IMR-90 (cell line): Measurements from ENCODE around the gene TOPORS. TPM values are rescaled to one million over a fixed set of nuclear protein-coding genes. Genes with fewer than 3 reads are reported as not detected.

Source experiments
- ATAC-seq: fragments of 200-7000 bp; cut with Tn5 transposase; 2 replicates; pipeline ENCODE4 v1.9.1; 2020; ENCODE audit warnings: low read depth, mild to moderate bottlenecking, moderate library complexity
- BruUV-seq: library from RNA; stranded (reverse); fragments of 400-500 nt; replicated peaks from 2 replicates; lab custom pipeline; 2021; lab: Mats Ljungman, UMichigan
- CTCF ChIA-PET: fragments of 300-600 bp; formaldehyde crosslinking; extraction: SDS; loops from one replicate; lab custom pipeline; 2021; ENCODE audit warnings: antibody characterized with exemption; lab: Yijun Ruan, JAX
- POLR2A ChIA-PET: fragments of 300-600 bp; sonication (Branson Sonifier 250); formaldehyde crosslinking; loops from one replicate; lab custom pipeline; 2022; ENCODE audit warnings: antibody characterized with exemption; ENCODE audit not compliant: unreplicated experiment; lab: Charles Lee
- DNase-seq: peaks from one replicate; pipeline ENCODE4 v3.0.0; 2013
- H2AFZ ChIP-seq: replicated peaks from 2 replicates; pipeline ENCODE3; 2013; ENCODE audit warnings: low read length, mild to moderate bottlenecking; ENCODE audit not compliant: poor library complexity
- H2AK5ac ChIP-seq: 2 replicates; pipeline ENCODE4 v1.6.1; 2013; ENCODE audit warnings: low read depth, low read length, inconsistent platforms
- H2AK9ac ChIP-seq: replicated peaks from 2 replicates; pipeline ENCODE3; 2013; ENCODE audit warnings: mild to moderate bottlenecking, low read depth, low read length, moderate library complexity; ENCODE audit not compliant: poor library complexity
- H2BK120ac ChIP-seq: 2 replicates; pipeline ENCODE4 v1.6.1; 2013; ENCODE audit warnings: low read depth, low read length, inconsistent platforms
- H2BK15ac ChIP-seq: 3 replicates; pipeline ENCODE4 v1.6.1; 2013; ENCODE audit warnings: low read depth, low read length, inconsistent platforms
- H2BK20ac ChIP-seq: 2 replicates; pipeline ENCODE4 v1.6.1; 2013; ENCODE audit warnings: low read depth, mild to moderate bottlenecking, inconsistent platforms, low read length, moderate library complexity
- H2BK5ac ChIP-seq: 2 replicates; pipeline ENCODE4 v1.6.1; 2013; ENCODE audit warnings: mild to moderate bottlenecking, low read depth, low read length, inconsistent platforms; ENCODE audit not compliant: poor library complexity, severe bottlenecking
- H3K14ac ChIP-seq: replicated peaks from 2 replicates; pipeline ENCODE4 v1.6.1; 2013; ENCODE audit warnings: low read depth, low read length, inconsistent platforms
- H3K18ac ChIP-seq: 2 replicates; pipeline ENCODE4 v1.6.1; 2013; ENCODE audit warnings: low read depth, low read length, control low read depth
- H3K23ac ChIP-seq: 2 replicates; pipeline ENCODE4 v1.6.1; 2013; ENCODE audit warnings: low read depth, low read length, inconsistent platforms
- H3K27ac ChIP-seq: 2 replicates; pipeline ENCODE4 v1.5.1; 2013; ENCODE audit warnings: mild to moderate bottlenecking, control low read depth, low read length; ENCODE audit not compliant: insufficient read depth
- H3K27me3 ChIP-seq: 2 replicates; pipeline ENCODE4 v1.6.1; 2013; ENCODE audit warnings: low read length; ENCODE audit not compliant: control insufficient read depth, insufficient read depth
- H3K36me3 ChIP-seq: 2 replicates; pipeline ENCODE4 v1.6.1; 2013; ENCODE audit warnings: low read length, mixed read lengths; ENCODE audit not compliant: control insufficient read depth, insufficient read depth
- H3K4ac ChIP-seq: 2 replicates; pipeline ENCODE4 v1.6.1; 2013; ENCODE audit warnings: low read depth, low read length, inconsistent platforms
- H3K4me1 ChIP-seq: 2 replicates; pipeline ENCODE4 v1.6.1; 2013; ENCODE audit warnings: low read length, mixed read lengths; ENCODE audit not compliant: control insufficient read depth, insufficient read depth
- H3K4me2 ChIP-seq: 2 replicates; pipeline ENCODE4 v1.6.1; 2013; ENCODE audit warnings: low read depth, mild to moderate bottlenecking, control low read depth, low read length, moderate library complexity
- H3K4me3 ChIP-seq: 2 replicates; pipeline ENCODE4 v1.5.1; 2013; ENCODE audit warnings: low read depth, mild to moderate bottlenecking, control low read depth, low read length, moderate library complexity; ENCODE audit not compliant: insufficient read depth
- H3K56ac ChIP-seq: 2 replicates; pipeline ENCODE4 v1.6.1; 2013; ENCODE audit warnings: low read length, inconsistent platforms; ENCODE audit not compliant: insufficient read depth; ENCODE audit errors: extremely low read depth
- H3K79me1 ChIP-seq, 2 experiments: 2 replicates each; pipeline ENCODE4 v1.6.1; 2013; ENCODE audit warnings: low read length in 2 of 2, inconsistent platforms in 1 of 2, low read depth in 1 of 2
- H3K9ac ChIP-seq: 2 replicates; pipeline ENCODE4 v1.6.1; 2013; ENCODE audit warnings: low read depth, low read length, control low read depth
- H3K9me1 ChIP-seq: 2 replicates; pipeline ENCODE4 v1.6.1; 2013; ENCODE audit warnings: low read length, inconsistent platforms; ENCODE audit not compliant: insufficient read depth
- H3K9me3 ChIP-seq: 2 replicates; pipeline ENCODE4 v1.6.1; 2013; ENCODE audit warnings: low read length; ENCODE audit not compliant: control insufficient read depth, insufficient read depth
- H4K20me1 ChIP-seq: 2 replicates; pipeline ENCODE4 v1.6.1; 2013; ENCODE audit warnings: low read length, inconsistent platforms; ENCODE audit not compliant: insufficient read depth
- H4K5ac ChIP-seq: 2 replicates; pipeline ENCODE4 v1.6.1; 2013; ENCODE audit warnings: mild to moderate bottlenecking, low read depth, low read length, control low read depth
- H4K8ac ChIP-seq, 2 experiments: 2 replicates each; pipeline ENCODE4 v1.6.1; 2013; ENCODE audit warnings: low read depth in 2 of 2, low read length in 2 of 2, control low read depth in 1 of 2, inconsistent platforms in 1 of 2
- H4K91ac ChIP-seq: 2 replicates; pipeline ENCODE4 v1.6.1; 2013; ENCODE audit warnings: low read depth, low read length, inconsistent platforms; ENCODE audit not compliant: insufficient read depth
- ELK1 ChIP-seq: fragments of 150-350 bp; IDR thresholded peaks from 2 replicates; pipeline ENCODE4 v1.6.1; 2016; ENCODE audit warnings: low read depth, mild to moderate bottlenecking, low read length, moderate library complexity, borderline replicate concordance
- MAFK ChIP-seq: IDR thresholded peaks from 2 replicates; pipeline ENCODE4 v1.6.1; 2012; ENCODE audit warnings: low read depth, low read length, improper control_type of control experiment
- RFX5 ChIP-seq: IDR thresholded peaks from 2 replicates; pipeline ENCODE4 v1.8.0; 2012; ENCODE audit warnings: low read depth, mild to moderate bottlenecking, low read length, moderate library complexity
- SMC3 ChIP-seq: fragments of 150-350 bp; IDR thresholded peaks from 2 replicates; pipeline ENCODE4 v1.6.1; 2016; ENCODE audit warnings: low read depth, mild to moderate bottlenecking, antibody characterized with exemption, low read length, moderate library complexity
- WGBS, 2 experiments: methylation state at CpG; one replicate each; pipeline versions ENCODE4 v1.1.5 to v1.1.7; 2013; ENCODE audit warnings: missing lambda C conversion rate in 2 of 2; ENCODE audit not compliant: insufficient read length in 1 of 2; ENCODE audit errors: extremely low coverage in 2 of 2; 5-methylcytosine and 5-hydroxymethylcytosine counted together
- dilution Hi-C: fragments of 300-500 bp; cut with HindIII; formaldehyde crosslinking; loops from one replicate; pipeline ENCODE4 v1.14.3; 2018; ENCODE audit warnings: low sequenced_read_pairs; ENCODE audit not compliant: unreplicated experiment
- in situ Hi-C: fragments of 300-500 bp; cut with MboI; formaldehyde crosslinking; loops from 3 replicates; pipeline ENCODE4 v1.14.3; 2019; ENCODE audit warnings: low sequenced_read_pairs, inconsistent platforms, mixed read lengths
- intact Hi-C: fragments of 100-400 bp; cut with micrococcal nuclease; formaldehyde crosslinking; loops from 2 replicates; pipeline ENCODE4 v1.10.0; 2022
- polyA plus RNA-seq, 3 experiments: library from polyadenylated mRNA; depleted of rRNA; stranded (reverse); fragments of >200 nt; gene quantifications; 2 replicates each; pipeline ENCODE4 v1.2.3, GENCODE V29; 2012; ENCODE audit warnings: low replicate concordance in 1 of 3
- total RNA-seq: library from RNA; depleted of rRNA; stranded (reverse); fragments of >200 nt; gene quantifications from 2 replicates; pipeline ENCODE4 v1.2.3, GENCODE V29; 2012

The TOPORS gene
- total and polyA plus RNA-seq, 2 of the 4 experiments (the other 2 are of a cell fraction) = 7.4 to 27.8 TPM

GRCh38 chr9:32566770-32567169 lies 14.4 kb upstream of the TOPORS start:
- H2AK9ac ChIP-seq = no peak overlapping the region
- H4K8ac ChIP-seq = no peak overlapping the region
- H2AK5ac ChIP-seq = no peak overlapping the region
- H3K4me1 ChIP-seq = no peaks in the 10 kb centered on the region
- in situ Hi-C loops (no loop called here), dilution Hi-C loops (loop anchor here (25.0 kb wide), 1 partner anchor 129 kb away; no protein-coding TSS in a partner anchor), intact Hi-C loops (no loop called here)
- ATAC-seq (no peak), DNase-seq (no peak)
- no peaks in the 10 kb centered on the region for H3K27me3 ChIP-seq
- H2BK20ac ChIP-seq = no peak overlapping the region
- no peak overlapping the region for H3K9ac ChIP-seq
- H3K9me1 ChIP-seq = no peaks in the 10 kb centered on the region
- H3K18ac ChIP-seq = no peak overlapping the region
- no peak overlapping the region for H2BK120ac ChIP-seq
- TF ChIP-seq MAFK (no peak), RFX5 (no peak), SMC3 (no peak), ELK1 (no peak)
- H3K56ac ChIP-seq = no peak overlapping the region
- H3K4me3 ChIP-seq = no peak overlapping the region
- BruUV-seq = no TSS peak
- 0 out of 2 replicates have a peak, but pooled peaks cover under 1% of the 10 kb centered on the region for H4K20me1 ChIP-seq
- 94% methylated on average over 14 of the region's 26 CpGs; no CpG with 5 or more reads in 1 of the 2 experiments for WGBS, 2 experiments
- no peak overlapping the region for H3K27ac ChIP-seq
- H3K9me3 ChIP-seq = no peaks in the 10 kb centered on the region
- H4K91ac ChIP-seq = no peak overlapping the region
- H4K5ac ChIP-seq = no peak overlapping the region
- no peak overlapping the region for H2AFZ ChIP-seq
- ChIA-PET POLR2A (no interaction called here), CTCF (interaction anchor here (1.5 kb wide), 1 partner anchor 15 kb away, joined by 3 read pairs; no protein-coding TSS in a partner anchor)
- peaks cover 31% of the 10 kb centered on the region for H3K36me3 ChIP-seq
- H3K14ac ChIP-seq = no peak overlapping the region
- H3K4ac ChIP-seq = no peak overlapping the region
- H3K23ac ChIP-seq = no peak overlapping the region
- peaks cover 5 to 33% of the 10 kb centered on the region in 2 experiments for H3K79me1 ChIP-seq
- no peak overlapping the region for H2BK15ac ChIP-seq
- H2BK5ac ChIP-seq = no peak overlapping the region
- H3K4me2 ChIP-seq = no peak overlapping the region
